ENCODE results near the gene TNFRSF6B. TPM values are rescaled to one million over a fixed set of nuclear protein-coding genes. Genes with fewer than 3 reads are reported as not detected.

The TNFRSF6B gene
- total and polyA plus RNA-seq, 2 donors (not counting 3 experiments of a cell fraction or from before 2014, with no cell fraction given), result 0.69 to 11.3 TPM

DNA sequence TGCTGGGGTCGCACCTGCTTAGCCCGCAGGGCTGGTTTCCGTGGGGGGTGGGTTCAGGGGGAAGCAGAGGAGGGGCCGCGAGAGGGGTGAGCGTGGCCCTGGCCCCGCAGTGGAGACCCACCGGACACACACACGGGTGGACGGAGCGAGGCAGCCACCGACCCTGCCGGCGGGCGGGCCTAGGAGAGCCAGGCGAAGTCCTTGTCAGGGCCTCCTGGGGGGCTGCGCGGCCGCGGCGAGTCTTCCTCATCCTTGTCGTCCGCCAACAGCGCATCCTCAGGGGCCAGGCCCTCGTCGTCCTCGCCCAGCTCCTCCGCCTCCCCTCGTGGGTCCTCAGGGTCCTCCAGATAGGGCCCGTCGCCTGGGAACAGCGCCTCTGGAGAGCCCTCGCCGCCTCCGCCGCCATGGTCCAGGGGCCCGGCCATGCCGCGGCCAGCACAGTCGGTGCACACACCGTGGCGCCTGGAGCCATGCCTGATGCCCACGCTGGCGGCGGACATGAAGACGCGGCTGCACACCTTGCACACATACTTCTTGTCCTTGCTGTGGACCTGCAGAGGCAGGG, 50.4 kb downstream of the TNFRSF6B start:
- ChIA-PET POLR2A (no interaction called here), CTCF (no interaction called here)
- peaks cover 0 to 16% of the 10 kb centered on the region in 2 experiments for H3K36me3 ChIP-seq (ENCODE audit: control insufficient read depth in 2 of 2, extremely low read depth in 1 of 2, insufficient read depth in 2 of 2, low read length in 2 of 2)
- no peak overlapping the region for H3K4me2 ChIP-seq (ENCODE audit: insufficient read depth, low read length)
- H3K9ac ChIP-seq (replicated peaks; ENCODE audit: extremely low read depth, insufficient read depth, low read length), result no peak overlapping the region
- H3K79me2 ChIP-seq (ENCODE audit: control insufficient read depth, insufficient read depth, low read length), result no peaks in the 10 kb centered on the region
- H2AFZ ChIP-seq (ENCODE audit: low read depth, low read length), result no peak overlapping the region
- no peaks in the 10 kb centered on the region for H3K9me3 ChIP-seq (replicated peaks; ENCODE audit: control insufficient read depth, insufficient read depth, low read length)
- intact Hi-C loops (cut with micrococcal nuclease), result no loop called here
- BruUV-seq (replicated peaks), result no TSS peak
- H4K20me1 ChIP-seq (replicated peaks; ENCODE audit: control insufficient read depth, extremely low read depth, insufficient read depth, low read length), result no peaks in the 10 kb centered on the region
- no peak overlapping the region for H3K27ac ChIP-seq (ENCODE audit: insufficient read depth, low read depth, low read length)
- H3K4me3 ChIP-seq (replicated peaks in 1 of 3; ENCODE audit: insufficient read depth in 1 of 3, low read depth in 1 of 3, low read length in 3 of 3), result no peak overlapping the region
- TF ChIP-seq, protein P1, sequence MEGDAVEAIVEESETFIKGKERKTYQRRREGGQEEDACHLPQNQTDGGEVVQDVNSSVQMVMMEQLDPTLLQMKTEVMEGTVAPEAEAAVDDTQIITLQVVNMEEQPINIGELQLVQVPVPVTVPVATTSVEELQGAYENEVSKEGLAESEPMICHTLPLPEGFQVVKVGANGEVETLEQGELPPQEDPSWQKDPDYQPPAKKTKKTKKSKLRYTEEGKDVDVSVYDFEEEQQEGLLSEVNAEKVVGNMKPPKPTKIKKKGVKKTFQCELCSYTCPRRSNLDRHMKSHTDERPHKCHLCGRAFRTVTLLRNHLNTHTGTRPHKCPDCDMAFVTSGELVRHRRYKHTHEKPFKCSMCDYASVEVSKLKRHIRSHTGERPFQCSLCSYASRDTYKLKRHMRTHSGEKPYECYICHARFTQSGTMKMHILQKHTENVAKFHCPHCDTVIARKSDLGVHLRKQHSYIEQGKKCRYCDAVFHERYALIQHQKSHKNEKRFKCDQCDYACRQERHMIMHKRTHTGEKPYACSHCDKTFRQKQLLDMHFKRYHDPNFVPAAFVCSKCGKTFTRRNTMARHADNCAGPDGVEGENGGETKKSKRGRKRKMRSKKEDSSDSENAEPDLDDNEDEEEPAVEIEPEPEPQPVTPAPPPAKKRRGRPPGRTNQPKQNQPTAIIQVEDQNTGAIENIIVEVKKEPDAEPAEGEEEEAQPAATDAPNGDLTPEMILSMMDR (IDR thresholded peaks at IDR 0.05; ENCODE audit: extremely low read depth in 1 of 2, insufficient read depth in 1 of 2, low read depth in 1 of 2, low read length in 2 of 2), result no peak
- TF ChIP-seq, protein P2, sequence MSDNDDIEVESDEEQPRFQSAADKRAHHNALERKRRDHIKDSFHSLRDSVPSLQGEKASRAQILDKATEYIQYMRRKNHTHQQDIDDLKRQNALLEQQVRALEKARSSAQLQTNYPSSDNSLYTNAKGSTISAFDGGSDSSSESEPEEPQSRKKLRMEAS (IDR thresholded peaks at IDR 0.05; ENCODE audit: insufficient read depth, insufficient read length), result no peak
- TF ChIP-seq FOS (IDR thresholded peaks at IDR 0.05; ENCODE audit: borderline replicate concordance, insufficient read depth, low read length) (no peak), POLR2AphosphoS5 (IDR thresholded peaks at IDR 0.05; ENCODE audit: insufficient read depth, low read depth, low read length) (no peak), MYC (IDR thresholded peaks at IDR 0.05; ENCODE audit: low read depth, low read length) (no peak), EZH2 (IDR thresholded peaks at IDR 0.05; ENCODE audit: borderline replicate concordance, low read depth, low read length, severe bottlenecking) (no peak), GATA2 (IDR thresholded peaks at IDR 0.05; ENCODE audit: insufficient read depth, insufficient read length, low read depth, low read length) (no peak), POLR2A (IDR thresholded peaks at IDR 0.05; ENCODE audit: low read depth, low read length) (no peak)
- DNase-seq (ENCODE audit: low read depth, low spot score), result no peak
- H3K9me1 ChIP-seq (replicated peaks; ENCODE audit: control insufficient read depth, extremely low read depth, insufficient read depth, low read length), result no peaks in the 10 kb centered on the region
- FAIRE-seq, result no peak
- H3K4me1 ChIP-seq (ENCODE audit: control insufficient read depth, extremely low read depth, insufficient read depth, low read length), result no peaks in the 10 kb centered on the region
- no peaks in the 10 kb centered on the region for H3K27me3 ChIP-seq (ENCODE audit: control insufficient read depth in 2 of 2, insufficient read depth in 2 of 2, low read length in 2 of 2)
- dilution Hi-C loops (cut with MboI; ENCODE audit: extremely low pct_ligation_motif_present, low sequenced_read_pairs), result no loop called here
